Measurements from ENCODE around the gene FANCL.
"Not testable (repeated sequence)": the region's sequence is repeated elsewhere in the genome, so short reads cannot be mapped to it uniquely, and the experiment has no call there.

FANCL gene

GRCh38 chr2:58169845-58170244 is 71.3 kb downstream of the FANCL start:
- not testable (repeated sequence) for H2AK5ac ChIP-seq (ENCODE audit: low read length, severe bottlenecking); H3K4me3 ChIP-seq (ENCODE audit: insufficient read depth in 1 of 2, low read depth in 1 of 2, low read length in 2 of 2); DNase-seq; H3K9ac ChIP-seq (ENCODE audit: low read length); H3K27ac ChIP-seq (ENCODE audit: low read length, poor library complexity, severe bottlenecking); H2AFZ ChIP-seq (ENCODE audit: low read depth, low read length); H3K36me3 ChIP-seq (ENCODE audit: control insufficient read depth in 1 of 2, insufficient read depth in 2 of 2, low read depth in 1 of 2, low read length in 2 of 2); H3K18ac ChIP-seq (ENCODE audit: low read depth in 1 of 2, low read length in 2 of 2); H4K8ac ChIP-seq (ENCODE audit: low read length); H3K79me1 ChIP-seq (replicated peaks; ENCODE audit: low read length, poor library complexity, severe bottlenecking); H2BK12ac ChIP-seq (ENCODE audit: low read length in 2 of 2); H3K23ac ChIP-seq (ENCODE audit: low read length in 2 of 2); H3K4ac ChIP-seq (ENCODE audit: low read depth in 1 of 2, low read length in 2 of 2); H2BK5ac ChIP-seq (ENCODE audit: low read depth, low read length, poor library complexity, severe bottlenecking); H3K27me3 ChIP-seq (ENCODE audit: control insufficient read depth in 1 of 2, insufficient read depth in 1 of 2, low read length in 2 of 2); H3K4me1 ChIP-seq (ENCODE audit: control insufficient read depth, insufficient read depth, low read depth, low read length); H4K91ac ChIP-seq (ENCODE audit: low read length); H2BK15ac ChIP-seq (ENCODE audit: low read depth, poor library complexity, severe bottlenecking); H2BK120ac ChIP-seq (ENCODE audit: low read depth, low read length); H3K14ac ChIP-seq (ENCODE audit: low read length in 2 of 2); H3K4me2 ChIP-seq (ENCODE audit: low read length, poor library complexity, severe bottlenecking)
- peaks cover 10% of the 10 kb centered on the region for H3K9me3 ChIP-seq (ENCODE audit: control insufficient read depth, low read length)

- H3K27me3 ChIP-seq (ENCODE audit: control insufficient read depth in 1 of 2, insufficient read depth in 1 of 2, low read length in 2 of 2); H4K8ac ChIP-seq (ENCODE audit: low read length); H3K79me1 ChIP-seq (replicated peaks; ENCODE audit: low read length, poor library complexity, severe bottlenecking); H3K36me3 ChIP-seq (ENCODE audit: control insufficient read depth in 1 of 2, insufficient read depth in 2 of 2, low read depth in 1 of 2, low read length in 2 of 2); H3K23ac ChIP-seq (ENCODE audit: low read length in 2 of 2); H2BK120ac ChIP-seq (ENCODE audit: low read depth, low read length); DNase-seq; H3K18ac ChIP-seq (ENCODE audit: low read depth in 1 of 2, low read length in 2 of 2); H2AK5ac ChIP-seq (ENCODE audit: low read length, severe bottlenecking); H2BK12ac ChIP-seq (ENCODE audit: low read length in 2 of 2); H4K91ac ChIP-seq (ENCODE audit: low read length); H2BK5ac ChIP-seq (ENCODE audit: low read depth, low read length, poor library complexity, severe bottlenecking); H3K4me3 ChIP-seq (ENCODE audit: insufficient read depth in 1 of 2, low read depth in 1 of 2, low read length in 2 of 2); H3K27ac ChIP-seq (ENCODE audit: low read length, poor library complexity, severe bottlenecking); H3K9ac ChIP-seq (ENCODE audit: low read length); H3K4me1 ChIP-seq (ENCODE audit: control insufficient read depth, insufficient read depth, low read depth, low read length); H3K14ac ChIP-seq (ENCODE audit: low read length in 2 of 2); H3K4me2 ChIP-seq (ENCODE audit: low read length, poor library complexity, severe bottlenecking); H2AFZ ChIP-seq (ENCODE audit: low read depth, low read length); H3K4ac ChIP-seq (ENCODE audit: low read depth in 1 of 2, low read length in 2 of 2); H2BK15ac ChIP-seq (ENCODE audit: low read depth, poor library complexity, severe bottlenecking): not testable (repeated sequence)
- peaks cover 10% of the 10 kb centered on the region for H3K9me3 ChIP-seq (ENCODE audit: control insufficient read depth, low read length)
- WGBS: 98% methylated on average over 6 of the region's 6 CpGs
These were observed 73.0 kb downstream of the FANCL start for GRCh38 chr2:58168130-58168529.

- Histone ChIP-seq H3K18ac (ENCODE audit: low read depth in 1 of 2, low read length in 2 of 2) (no peak overlapping the region), H2BK120ac (ENCODE audit: low read depth, low read length) (no peak overlapping the region), H2BK12ac (ENCODE audit: low read length in 2 of 2) (no peak overlapping the region), H2BK5ac (ENCODE audit: low read depth, low read length, poor library complexity, severe bottlenecking) (no peak overlapping the region), H2AK5ac (ENCODE audit: low read length, severe bottlenecking) (no peak overlapping the region), H2AFZ (ENCODE audit: low read depth, low read length) (no peak overlapping the region), H4K8ac (ENCODE audit: low read length) (no peak overlapping the region), H3K27me3 (ENCODE audit: control insufficient read depth in 1 of 2, insufficient read depth in 1 of 2, low read length in 2 of 2) (no peaks in the 10 kb centered on the region), H3K9me3 (ENCODE audit: control insufficient read depth, low read length) (peaks cover 2% of the 10 kb centered on the region), H2BK15ac (ENCODE audit: low read depth, poor library complexity, severe bottlenecking) (no peak overlapping the region), H3K4me1 (ENCODE audit: control insufficient read depth, insufficient read depth, low read depth, low read length) (no peaks in the 10 kb centered on the region), H3K23ac (ENCODE audit: low read length in 2 of 2) (no peak overlapping the region), H3K14ac (ENCODE audit: low read length in 2 of 2) (no peak overlapping the region), H3K4me3 (ENCODE audit: insufficient read depth in 1 of 2, low read depth in 1 of 2, low read length in 2 of 2) (no peak overlapping the region), H3K4ac (ENCODE audit: low read depth in 1 of 2, low read length in 2 of 2) (no peak overlapping the region), H4K91ac (ENCODE audit: low read length) (no peak overlapping the region), H3K9ac (ENCODE audit: low read length) (no peak overlapping the region), H3K27ac (ENCODE audit: low read length, poor library complexity, severe bottlenecking) (no peak overlapping the region), H3K4me2 (ENCODE audit: low read length, poor library complexity, severe bottlenecking) (no peak overlapping the region), H3K36me3 (ENCODE audit: control insufficient read depth in 1 of 2, insufficient read depth in 2 of 2, low read depth in 1 of 2, low read length in 2 of 2) (peaks cover 5 to 44% of the 10 kb centered on the region in 2 experiments), H3K79me1 (replicated peaks; ENCODE audit: low read length, poor library complexity, severe bottlenecking) (peaks cover 3% of the 10 kb centered on the region)
- 100% methylated on average over 1 of the region's 3 CpGs for WGBS
- no peak for DNase-seq
These were observed 77.2 kb downstream of the FANCL start for GRCh38 chr2:58163913-58164312.

GRCh38 chr2:58158481-58158880 is 82.6 kb downstream of the FANCL start:
- Histone ChIP-seq H3K27ac (ENCODE audit: low read length, poor library complexity, severe bottlenecking) (no peak overlapping the region), H2BK120ac (ENCODE audit: low read depth, low read length) (no peak overlapping the region), H2AFZ (ENCODE audit: low read depth, low read length) (no peak overlapping the region), H3K4me1 (ENCODE audit: control insufficient read depth, insufficient read depth, low read depth, low read length) (no peaks in the 10 kb centered on the region), H2BK12ac (ENCODE audit: low read length in 2 of 2) (no peak overlapping the region), H3K27me3 (ENCODE audit: control insufficient read depth in 1 of 2, insufficient read depth in 1 of 2, low read length in 2 of 2) (no peaks in the 10 kb centered on the region), H4K8ac (ENCODE audit: low read length) (no peak overlapping the region), H2BK5ac (ENCODE audit: low read depth, low read length, poor library complexity, severe bottlenecking) (no peak overlapping the region), H3K9me3 (ENCODE audit: control insufficient read depth, low read length) (no peaks in the 10 kb centered on the region), H3K4me3 (ENCODE audit: insufficient read depth in 1 of 2, low read depth in 1 of 2, low read length in 2 of 2) (no peak overlapping the region), H3K14ac (ENCODE audit: low read length in 2 of 2) (no peak overlapping the region), H3K4me2 (ENCODE audit: low read length, poor library complexity, severe bottlenecking) (no peak overlapping the region), H2AK5ac (ENCODE audit: low read length, severe bottlenecking) (no peak overlapping the region), H3K9ac (ENCODE audit: low read length) (no peak overlapping the region), H3K79me1 (replicated peaks; ENCODE audit: low read length, poor library complexity, severe bottlenecking) (peaks cover 8% of the 10 kb centered on the region), H3K18ac (ENCODE audit: low read depth in 1 of 2, low read length in 2 of 2) (no peak overlapping the region), H2BK15ac (ENCODE audit: low read depth, poor library complexity, severe bottlenecking) (no peak overlapping the region), H3K4ac (ENCODE audit: low read depth in 1 of 2, low read length in 2 of 2) (no peak overlapping the region), H4K91ac (ENCODE audit: low read length) (no peak overlapping the region), H3K36me3 (ENCODE audit: control insufficient read depth in 1 of 2, insufficient read depth in 2 of 2, low read depth in 1 of 2, low read length in 2 of 2) (peaks cover 0 to 72% of the 10 kb centered on the region in 2 experiments), H3K23ac (ENCODE audit: low read length in 2 of 2) (no peak overlapping the region)
- 96% methylated on average over 3 of the region's 4 CpGs for WGBS
- no peak for DNase-seq

Data from mesenchymal stem cell (in vitro differentiated cells and primary cell).